GM12864 (cell line): ENCODE results near the gene DPP9.

Source experiments
- DNase-seq: peaks from one replicate; pipeline ENCODE4 v3.0.0-alpha.2; 2011; ENCODE audit warnings: low read depth
- H3K4me3 ChIP-seq: 2 replicates; pipeline ENCODE4 v1.5.1; 2011; ENCODE audit warnings: mild to moderate bottlenecking, low read depth, low read length, control low read depth
- TF ChIP-seq, protein P1 (sequence below): IDR thresholded peaks from 2 replicates; pipeline ENCODE4 v1.5.1; 2011; ENCODE audit warnings: low read depth, mild to moderate bottlenecking, moderate library complexity, low read length, control low read depth, inconsistent platforms; ENCODE audit errors: missing control alignments

The DPP9 gene

DNA sequence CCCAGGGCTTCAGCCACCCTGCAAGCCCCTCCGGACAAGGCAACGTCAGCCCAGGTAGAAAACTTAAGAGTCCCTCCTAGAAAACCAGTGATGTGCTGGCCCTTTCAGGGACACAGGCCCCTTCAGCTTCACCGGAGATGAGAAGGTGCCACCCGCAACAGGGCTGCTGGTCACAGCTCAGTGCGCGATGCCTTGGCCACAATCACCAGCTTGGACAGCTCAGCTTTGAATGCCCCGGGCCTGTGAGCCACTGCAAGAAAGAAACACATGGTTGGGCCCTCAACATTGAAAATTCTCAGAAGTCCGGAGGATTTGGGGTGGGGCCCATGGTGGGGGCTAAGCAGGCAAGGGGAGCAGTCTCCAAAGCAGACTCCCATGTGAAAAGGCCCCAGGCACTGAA lies 65.8 kb downstream of the DPP9 start:
- DNase-seq: no peak
- TF ChIP-seq, protein P1, sequence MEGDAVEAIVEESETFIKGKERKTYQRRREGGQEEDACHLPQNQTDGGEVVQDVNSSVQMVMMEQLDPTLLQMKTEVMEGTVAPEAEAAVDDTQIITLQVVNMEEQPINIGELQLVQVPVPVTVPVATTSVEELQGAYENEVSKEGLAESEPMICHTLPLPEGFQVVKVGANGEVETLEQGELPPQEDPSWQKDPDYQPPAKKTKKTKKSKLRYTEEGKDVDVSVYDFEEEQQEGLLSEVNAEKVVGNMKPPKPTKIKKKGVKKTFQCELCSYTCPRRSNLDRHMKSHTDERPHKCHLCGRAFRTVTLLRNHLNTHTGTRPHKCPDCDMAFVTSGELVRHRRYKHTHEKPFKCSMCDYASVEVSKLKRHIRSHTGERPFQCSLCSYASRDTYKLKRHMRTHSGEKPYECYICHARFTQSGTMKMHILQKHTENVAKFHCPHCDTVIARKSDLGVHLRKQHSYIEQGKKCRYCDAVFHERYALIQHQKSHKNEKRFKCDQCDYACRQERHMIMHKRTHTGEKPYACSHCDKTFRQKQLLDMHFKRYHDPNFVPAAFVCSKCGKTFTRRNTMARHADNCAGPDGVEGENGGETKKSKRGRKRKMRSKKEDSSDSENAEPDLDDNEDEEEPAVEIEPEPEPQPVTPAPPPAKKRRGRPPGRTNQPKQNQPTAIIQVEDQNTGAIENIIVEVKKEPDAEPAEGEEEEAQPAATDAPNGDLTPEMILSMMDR: no peak
- H3K4me3 ChIP-seq: no peak overlapping the region

DNA sequence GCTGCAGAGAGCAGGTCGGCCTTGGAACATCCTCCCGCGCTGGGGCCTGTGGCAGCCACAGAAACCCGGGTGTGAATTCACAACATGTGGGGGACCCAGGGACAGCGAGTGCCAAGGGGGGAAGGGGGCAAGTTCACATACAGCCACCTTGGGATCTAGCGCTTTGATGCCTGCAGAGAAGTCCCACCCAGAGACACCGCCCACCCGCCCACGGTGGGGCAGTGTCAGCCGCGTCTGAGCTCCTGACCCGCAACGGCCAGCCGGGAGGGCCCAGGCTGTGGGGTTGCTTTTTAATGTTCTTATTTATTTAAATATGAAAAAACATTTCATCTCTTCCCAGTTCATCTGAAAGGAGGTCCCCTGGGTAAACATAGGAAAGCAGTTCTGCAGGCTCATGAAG lies 66.4 kb downstream of the DPP9 start:
- DNase-seq: no peak
- no peak overlapping the region for H3K4me3 ChIP-seq
- TF ChIP-seq, protein P1: no peak

DNA sequence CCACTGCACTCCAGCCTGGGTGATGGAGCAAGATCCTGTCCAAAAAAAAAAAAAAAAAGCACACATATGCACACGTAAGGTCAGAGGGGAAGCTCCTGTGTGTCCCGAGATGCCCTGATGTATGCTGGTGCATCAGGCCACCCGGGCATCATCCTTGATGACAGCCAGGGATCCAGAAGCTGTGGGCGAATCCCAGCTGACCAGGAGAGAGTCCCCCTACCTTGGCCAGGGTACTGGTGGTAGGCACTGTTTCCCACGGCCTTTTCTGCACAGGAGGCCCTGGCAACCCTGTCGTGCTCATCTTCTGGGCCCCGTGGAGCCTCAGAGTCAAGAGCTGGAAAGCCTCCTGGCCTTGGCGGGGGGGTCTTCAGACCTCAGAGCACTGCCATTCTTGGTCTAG lies 67.5 kb downstream of the DPP9 start:
- TF ChIP-seq, protein P1: no peak
- no peak for DNase-seq
- no peak overlapping the region for H3K4me3 ChIP-seq

GRCh38 chr19:4654437-4655361 lies 68.9 kb downstream of the DPP9 start:
- DNase-seq: no peak
- TF ChIP-seq, protein P1: no peak
- no peak overlapping the region for H3K4me3 ChIP-seq

DNA sequence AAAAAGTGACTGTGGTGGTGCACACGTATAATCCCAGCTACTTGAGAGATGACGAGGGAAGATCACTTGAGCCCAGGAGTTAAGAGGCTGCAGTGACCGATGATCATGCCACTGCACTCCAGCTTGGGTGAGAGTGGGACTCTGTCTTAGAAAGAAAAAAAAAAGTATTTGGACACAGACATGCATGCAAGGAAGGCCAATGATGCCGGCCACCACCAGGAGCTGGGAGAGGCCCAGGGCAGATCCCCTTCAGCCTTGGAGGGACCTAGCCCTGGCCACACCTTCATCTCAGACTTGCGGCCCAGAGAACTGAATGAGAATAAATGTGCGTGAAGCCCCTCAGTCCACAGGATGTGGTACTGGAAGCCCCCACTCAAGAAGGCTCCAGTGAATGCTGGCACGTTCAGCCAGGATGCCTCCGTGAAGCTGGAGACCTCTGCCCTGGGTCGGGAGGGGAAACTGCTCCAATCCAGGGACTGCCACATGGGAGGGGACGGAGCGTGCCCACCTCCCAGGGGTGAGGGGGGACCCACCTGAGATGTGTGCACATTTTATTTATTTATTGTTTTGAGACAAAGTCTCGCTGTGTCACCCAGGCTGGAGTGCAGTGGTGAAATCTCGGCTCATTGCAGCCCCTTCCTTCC lies 69.7 kb downstream of the DPP9 start:
- TF ChIP-seq, protein P1: no peak
- H3K4me3 ChIP-seq: no peak overlapping the region
- DNase-seq: no peak

GRCh38 chr19:4652075-4652474 lies 71.6 kb downstream of the DPP9 start:
- no peak overlapping the region for H3K4me3 ChIP-seq
- TF ChIP-seq, protein P1: no peak
- DNase-seq: no peak
